ENCODE measurements around the gene TCF7L2.

DNA sequence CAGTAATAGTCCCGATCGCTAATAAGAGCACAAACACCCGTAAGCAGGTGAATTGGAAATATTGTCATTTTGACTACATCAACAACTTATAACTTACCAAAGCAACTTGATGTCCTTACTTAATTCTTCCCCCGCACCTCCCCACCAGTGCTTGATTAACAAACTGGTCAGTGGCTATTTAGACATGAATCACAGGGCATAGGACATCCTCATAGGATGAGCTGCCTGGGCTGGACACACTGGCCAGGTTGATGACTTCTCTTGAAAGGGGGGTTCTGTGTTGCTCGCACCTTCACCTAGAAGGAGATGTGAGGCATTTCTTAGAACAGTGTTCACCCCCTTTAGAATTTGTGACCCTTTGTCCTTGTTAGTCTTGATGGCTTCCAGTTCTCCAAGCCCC lies 163.2 kb downstream of the TCF7L2 start:
- no peak for TF ChIP-seq POLR2A (IDR thresholded peaks at IDR 0.05; ENCODE audit: low read depth, low read length)
- TF ChIP-seq POLR2AphosphoS5 (IDR thresholded peaks at IDR 0.05; ENCODE audit: low read depth, low read length): no peak
- TF ChIP-seq TAF1 (IDR thresholded peaks at IDR 0.05; ENCODE audit: borderline replicate concordance, low read depth, low read length): no peak

All from GM12892 (cell line).